Measurements from ENCODE around the gene PID1.

DNA sequence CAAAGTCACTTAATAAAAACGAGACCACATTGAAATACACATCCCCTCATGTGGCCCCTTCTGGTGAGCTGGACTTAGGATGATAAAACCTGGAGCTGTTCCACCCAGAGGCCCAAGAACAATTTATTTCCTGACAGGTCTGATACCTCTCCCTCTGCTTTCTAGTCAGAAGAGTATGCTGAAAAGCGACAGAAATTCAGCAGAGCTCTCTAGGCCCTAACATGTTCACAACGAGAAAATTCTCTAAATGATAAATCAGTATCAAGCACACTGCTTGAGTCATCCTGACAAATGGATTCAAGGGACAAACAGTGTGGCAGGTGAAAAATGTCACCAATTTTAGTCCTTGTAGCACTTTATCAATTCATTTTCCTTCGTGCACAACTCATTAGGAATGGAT is 233.5 kb downstream of the PID1 start:
- no peak for TF ChIP-seq POLR2A (IDR thresholded peaks at IDR 0.05)
- no peak for TF ChIP-seq CTCF (IDR thresholded peaks at IDR 0.05)
- TF ChIP-seq POLR2AphosphoS5 (IDR thresholded peaks at IDR 0.05; ENCODE audit: insufficient read depth in 1 of 2, low read depth in 1 of 2) = no peak
